ENCODE data around the gene SMG1. TPM values are rescaled to one million over a fixed set of nuclear protein-coding genes. Genes with fewer than 3 reads are reported as not detected.

SMG1 gene
- total and polyA plus RNA-seq, 2 of the 13 experiments (the other 11 are each of a cell fraction or from before 2014, with no cell fraction given) = 48.7 to 53.7 TPM

DNA sequence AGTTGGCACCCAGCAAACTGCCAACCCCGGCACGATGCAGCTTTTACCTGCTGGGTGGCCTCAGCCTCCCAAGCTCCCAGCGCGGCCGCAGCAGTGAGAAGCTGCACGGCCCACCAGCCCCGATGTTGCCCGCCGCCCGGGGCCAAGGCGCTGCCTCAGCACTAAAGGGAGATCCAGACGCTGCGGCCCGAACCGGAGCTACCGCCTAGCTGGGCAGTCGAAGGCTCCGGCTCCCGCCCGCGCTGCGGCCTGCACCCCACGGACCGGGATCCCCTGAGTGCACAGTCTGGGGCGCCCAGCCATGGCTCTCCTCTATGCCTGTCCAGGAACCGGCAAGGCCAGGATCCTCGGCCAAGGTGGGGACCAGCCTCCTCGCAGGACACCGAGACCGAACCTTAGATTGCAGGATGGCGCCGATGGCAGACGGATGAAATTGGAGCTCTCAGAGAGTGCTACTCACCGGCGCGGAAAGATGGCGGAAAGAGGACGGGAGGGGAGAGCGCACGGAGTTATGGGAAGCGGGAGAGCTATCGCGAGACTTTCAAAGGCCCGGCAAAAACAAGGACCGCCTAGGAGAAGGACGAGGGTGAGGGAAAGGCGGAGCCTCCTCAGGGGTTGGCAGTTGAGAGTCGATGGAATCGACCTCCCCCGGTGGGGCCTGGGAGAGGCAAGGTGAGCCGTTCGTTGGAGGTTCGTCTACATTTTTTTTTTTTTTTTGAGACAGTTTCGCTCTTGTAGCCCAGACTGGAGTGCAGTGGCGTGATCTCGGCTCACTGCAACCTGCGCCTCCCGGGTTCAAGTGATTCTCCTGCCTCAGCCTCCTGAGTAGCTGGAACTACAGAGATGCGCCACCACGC, 136.1 kb downstream of the SMG1 start, which contains the start of gene RPS15A (continued):
- TF ChIP-seq PLSCR1 (CRISPR knock-in tag; IDR thresholded peaks at IDR 0.05; ENCODE audit: borderline replicate concordance) (peak; percentile 81; the same call in 1 of the 2 replicates), CHD4 (IDR thresholded peaks at IDR 0.05; ENCODE audit: borderline replicate concordance, low read length) (no peak), ZFP36 (IDR thresholded peaks at IDR 0.05; ENCODE audit: borderline replicate concordance, low read depth, low read length, partially characterized antibody) (peak; percentile 11), DNMT3B (CRISPR knock-in tag; conservative IDR thresholded peaks at IDR 0.05) (peak; percentile 78), ZNF382 (CRISPR knock-in tag; IDR thresholded peaks at IDR 0.05; ENCODE audit: borderline replicate concordance) (no peak), CENPBD1 (CRISPR knock-in tag; IDR thresholded peaks at IDR 0.05; ENCODE audit: borderline replicate concordance, low read depth) (0 out of 2 replicates have a peak, but pooled peaks have one; percentile 73), GFI1 (CRISPR knock-in tag; IDR thresholded peaks at IDR 0.05; ENCODE audit: borderline replicate concordance) (peak; percentile 78), PHB2 (IDR thresholded peaks at IDR 0.05; ENCODE audit: partially characterized antibody) (no peak), TEAD3 (CRISPR knock-in tag; optimal IDR thresholded peaks at IDR 0.05; ENCODE audit: borderline replicate concordance) (peak; percentile 74), HMG20B (CRISPR knock-in tag; conservative IDR thresholded peaks at IDR 0.05) (peak; percentile 84), ZNF614 (CRISPR knock-in tag; IDR thresholded peaks at IDR 0.05; ENCODE audit: borderline replicate concordance) (no peak; the same call in 1 of the 2 replicates), JARID2 (CRISPR knock-in tag; IDR thresholded peaks at IDR 0.05; ENCODE audit: insufficient replicate concordance) (peak; percentile 65), MXD4 (CRISPR knock-in tag; IDR thresholded peaks at IDR 0.05) (peak; percentile 91), ISX (CRISPR knock-in tag; conservative IDR thresholded peaks at IDR 0.05) (peak; percentile 74; the same call in 1 of the 2 replicates), ZNF543 (CRISPR knock-in tag; IDR thresholded peaks at IDR 0.05) (peak; percentile 97), CCDC6 (CRISPR knock-in tag; IDR thresholded peaks at IDR 0.05) (peak; percentile 98)
- TF ChIP-seq, protein P1, sequence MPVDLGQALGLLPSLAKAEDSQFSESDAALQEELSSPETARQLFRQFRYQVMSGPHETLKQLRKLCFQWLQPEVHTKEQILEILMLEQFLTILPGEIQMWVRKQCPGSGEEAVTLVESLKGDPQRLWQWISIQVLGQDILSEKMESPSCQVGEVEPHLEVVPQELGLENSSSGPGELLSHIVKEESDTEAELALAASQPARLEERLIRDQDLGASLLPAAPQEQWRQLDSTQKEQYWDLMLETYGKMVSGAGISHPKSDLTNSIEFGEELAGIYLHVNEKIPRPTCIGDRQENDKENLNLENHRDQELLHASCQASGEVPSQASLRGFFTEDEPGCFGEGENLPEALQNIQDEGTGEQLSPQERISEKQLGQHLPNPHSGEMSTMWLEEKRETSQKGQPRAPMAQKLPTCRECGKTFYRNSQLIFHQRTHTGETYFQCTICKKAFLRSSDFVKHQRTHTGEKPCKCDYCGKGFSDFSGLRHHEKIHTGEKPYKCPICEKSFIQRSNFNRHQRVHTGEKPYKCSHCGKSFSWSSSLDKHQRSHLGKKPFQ (CRISPR knock-in tag; IDR thresholded peaks at IDR 0.05; ENCODE audit: insufficient replicate concordance) = peak; percentile 98
- TF ChIP-seq, protein P2, sequence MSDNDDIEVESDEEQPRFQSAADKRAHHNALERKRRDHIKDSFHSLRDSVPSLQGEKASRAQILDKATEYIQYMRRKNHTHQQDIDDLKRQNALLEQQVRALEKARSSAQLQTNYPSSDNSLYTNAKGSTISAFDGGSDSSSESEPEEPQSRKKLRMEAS (IDR thresholded peaks at IDR 0.05) = peak; percentile 97
- TF ChIP-seq, protein P3, sequence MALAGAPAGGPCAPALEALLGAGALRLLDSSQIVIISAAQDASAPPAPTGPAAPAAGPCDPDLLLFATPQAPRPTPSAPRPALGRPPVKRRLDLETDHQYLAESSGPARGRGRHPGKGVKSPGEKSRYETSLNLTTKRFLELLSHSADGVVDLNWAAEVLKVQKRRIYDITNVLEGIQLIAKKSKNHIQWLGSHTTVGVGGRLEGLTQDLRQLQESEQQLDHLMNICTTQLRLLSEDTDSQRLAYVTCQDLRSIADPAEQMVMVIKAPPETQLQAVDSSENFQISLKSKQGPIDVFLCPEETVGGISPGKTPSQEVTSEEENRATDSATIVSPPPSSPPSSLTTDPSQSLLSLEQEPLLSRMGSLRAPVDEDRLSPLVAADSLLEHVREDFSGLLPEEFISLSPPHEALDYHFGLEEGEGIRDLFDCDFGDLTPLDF (CRISPR knock-in tag; IDR thresholded peaks at IDR 0.05) = peak; percentile 97
- TF ChIP-seq, protein P4, sequence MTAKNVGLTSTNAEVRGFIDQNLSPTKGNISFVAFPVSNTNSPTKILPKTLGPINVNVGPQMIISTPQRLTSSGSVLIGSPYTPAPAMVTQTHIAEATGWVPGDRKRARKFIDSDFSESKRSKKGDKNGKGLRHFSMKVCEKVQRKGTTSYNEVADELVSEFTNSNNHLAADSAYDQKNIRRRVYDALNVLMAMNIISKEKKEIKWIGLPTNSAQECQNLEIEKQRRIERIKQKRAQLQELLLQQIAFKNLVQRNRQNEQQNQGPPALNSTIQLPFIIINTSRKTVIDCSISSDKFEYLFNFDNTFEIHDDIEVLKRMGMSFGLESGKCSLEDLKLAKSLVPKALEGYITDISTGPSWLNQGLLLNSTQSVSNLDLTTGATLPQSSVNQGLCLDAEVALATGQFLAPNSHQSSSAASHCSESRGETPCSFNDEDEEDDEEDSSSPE (CRISPR knock-in tag; IDR thresholded peaks at IDR 0.05) = peak; percentile 94
- TF ChIP-seq, protein P5, sequence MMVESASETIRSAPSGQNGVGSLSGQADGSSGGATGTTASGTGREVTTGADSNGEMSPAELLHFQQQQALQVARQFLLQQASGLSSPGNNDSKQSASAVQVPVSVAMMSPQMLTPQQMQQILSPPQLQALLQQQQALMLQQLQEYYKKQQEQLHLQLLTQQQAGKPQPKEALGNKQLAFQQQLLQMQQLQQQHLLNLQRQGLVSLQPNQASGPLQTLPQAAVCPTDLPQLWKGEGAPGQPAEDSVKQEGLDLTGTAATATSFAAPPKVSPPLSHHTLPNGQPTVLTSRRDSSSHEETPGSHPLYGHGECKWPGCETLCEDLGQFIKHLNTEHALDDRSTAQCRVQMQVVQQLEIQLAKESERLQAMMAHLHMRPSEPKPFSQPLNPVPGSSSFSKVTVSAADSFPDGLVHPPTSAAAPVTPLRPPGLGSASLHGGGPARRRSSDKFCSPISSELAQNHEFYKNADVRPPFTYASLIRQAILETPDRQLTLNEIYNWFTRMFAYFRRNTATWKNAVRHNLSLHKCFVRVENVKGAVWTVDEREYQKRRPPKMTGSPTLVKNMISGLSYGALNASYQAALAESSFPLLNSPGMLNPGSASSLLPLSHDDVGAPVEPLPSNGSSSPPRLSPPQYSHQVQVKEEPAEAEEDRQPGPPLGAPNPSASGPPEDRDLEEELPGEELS (CRISPR knock-in tag; IDR thresholded peaks at IDR 0.05) = peak; percentile 58
